HG03442 (cell line): ENCODE measurements around the gene NR3C1.

Experiments
- ATAC-seq: cut with Tn5 transposase; IDR thresholded peaks from one replicate; pipeline ENCODE4 v1.9.1; 2021; ENCODE audit warnings: mild to moderate bottlenecking, moderate library complexity; ENCODE audit not compliant: unreplicated experiment

The NR3C1 gene

DNA sequence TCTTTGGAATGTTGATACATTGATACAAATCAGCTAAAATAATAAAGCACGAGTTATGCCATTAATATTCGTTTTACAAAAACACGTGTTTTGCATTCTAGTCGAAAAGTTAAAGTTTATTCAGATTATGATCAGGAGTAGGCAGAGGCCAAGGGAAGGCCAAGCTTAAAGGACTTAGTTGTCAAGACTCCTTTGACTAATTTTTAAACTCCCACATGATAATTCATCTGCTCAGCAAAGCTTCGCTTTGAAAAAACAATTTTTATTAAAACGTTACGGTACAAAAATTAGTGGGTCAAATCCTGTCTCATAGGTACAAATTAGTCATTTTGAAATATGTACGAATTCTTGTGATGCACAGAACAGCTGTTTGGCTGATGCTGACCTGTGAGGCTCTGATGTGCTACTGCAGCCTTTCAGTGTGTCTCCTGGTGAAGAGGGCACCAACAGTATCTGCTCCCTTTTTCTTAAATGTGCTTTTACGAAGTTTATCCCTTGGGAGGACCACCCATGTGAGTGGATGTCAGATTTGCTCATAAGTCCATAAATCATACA is 23.0 kb upstream of the NR3C1 start:
- ATAC-seq = peak; percentile 66

DNA sequence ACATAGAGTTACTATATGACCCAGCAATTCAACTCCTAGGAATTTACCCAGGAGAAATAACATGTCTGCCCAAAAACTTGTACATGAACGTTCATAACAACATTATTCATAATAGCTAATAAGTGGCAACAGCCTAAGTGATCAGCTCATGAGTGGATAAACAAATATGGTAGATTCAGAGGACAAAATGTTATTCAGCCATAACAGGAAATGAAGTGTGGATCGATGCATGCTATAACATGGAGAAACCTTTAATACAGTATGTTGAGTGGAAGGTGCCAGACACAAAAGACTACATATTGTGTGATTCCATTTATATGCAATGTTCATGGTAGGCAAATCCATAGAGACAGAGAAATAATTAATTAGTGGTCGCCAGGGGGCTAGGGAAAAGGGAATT is 22.3 kb upstream of the NR3C1 start:
- ATAC-seq = no peak

DNA sequence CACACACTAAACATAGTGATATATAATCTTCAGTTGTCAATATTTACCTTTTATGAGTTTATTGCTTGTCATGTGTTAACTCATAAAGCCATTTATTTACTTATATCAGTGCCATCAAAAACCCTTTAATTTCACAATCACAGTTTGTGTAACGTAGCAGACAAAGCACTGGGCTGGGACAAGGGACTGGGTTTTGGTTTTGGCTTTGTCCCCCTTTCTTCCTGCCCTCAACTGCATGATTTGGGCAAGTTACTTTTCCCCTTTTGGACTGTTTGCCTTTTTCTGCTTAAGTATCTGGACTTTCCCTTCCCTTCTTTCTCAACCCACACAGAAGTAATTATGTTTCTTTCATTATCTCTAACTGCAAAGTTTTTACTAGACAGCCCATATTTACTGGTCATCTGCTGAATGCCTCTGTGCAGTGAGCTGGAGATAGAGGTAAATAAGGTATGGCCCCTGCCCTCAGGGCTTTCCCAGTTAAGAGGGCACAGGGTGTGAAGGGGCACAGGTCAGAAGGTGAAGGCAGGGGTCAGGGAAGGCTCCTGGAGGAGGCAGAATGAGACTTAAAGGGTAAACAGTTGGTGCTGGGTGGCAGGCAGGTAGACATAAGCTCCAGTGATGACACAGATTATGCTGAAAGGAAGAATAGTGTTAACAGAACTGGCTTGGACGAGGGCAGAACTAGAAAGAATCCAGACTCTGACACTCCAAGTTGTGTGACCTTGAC is 14.8 kb upstream of the NR3C1 start:
- ATAC-seq = peak; percentile 48

DNA sequence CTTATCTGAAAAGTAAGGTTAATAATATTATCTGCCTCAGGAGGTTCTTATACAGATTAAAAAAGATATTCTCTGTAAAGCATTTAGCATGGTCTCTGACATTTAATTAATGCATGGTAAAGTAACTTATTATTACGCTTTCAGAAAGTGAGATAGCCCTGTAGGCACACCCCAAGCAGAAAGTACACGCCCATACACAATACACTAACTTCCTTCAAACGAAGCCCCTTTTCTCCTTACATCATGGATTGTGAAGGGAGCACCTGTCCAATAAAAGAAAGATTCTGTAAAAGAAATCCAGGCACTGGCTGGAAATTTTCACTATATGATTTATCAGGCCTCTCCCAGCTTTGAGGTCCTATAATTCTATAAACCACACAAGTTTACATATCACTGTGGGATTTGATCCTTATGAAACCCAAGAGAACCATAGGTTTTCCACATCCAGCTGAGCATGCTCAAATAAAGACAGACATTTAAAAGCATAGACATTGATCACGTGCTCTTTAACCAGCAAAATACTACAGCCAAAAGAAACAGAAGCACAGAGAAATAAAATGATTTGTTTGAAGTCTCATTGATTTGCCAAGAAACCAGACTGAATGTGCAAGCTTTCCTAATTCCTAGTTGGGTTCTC is 14.1 kb upstream of the NR3C1 start:
- ATAC-seq = no peak

DNA sequence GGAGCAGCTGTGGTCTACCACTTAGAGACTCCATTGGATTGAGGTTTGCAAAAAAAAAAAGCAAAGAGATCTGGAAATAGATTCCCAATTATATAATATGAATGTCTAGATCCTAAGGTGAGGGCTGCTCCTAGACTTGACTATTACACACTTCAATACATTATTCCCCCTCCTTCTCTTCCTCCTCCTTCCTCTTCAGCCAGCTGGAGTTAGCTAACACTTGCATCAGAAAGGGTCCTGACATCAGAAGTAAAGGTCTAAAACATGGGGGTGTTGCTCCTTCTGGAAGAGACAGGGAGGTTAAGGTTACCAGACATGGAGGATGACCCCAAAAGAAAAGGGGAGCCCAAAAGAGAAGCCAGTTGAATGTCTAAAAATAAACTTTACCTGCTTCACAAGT is 12.9 kb upstream of the NR3C1 start:
- ATAC-seq = no peak

DNA sequence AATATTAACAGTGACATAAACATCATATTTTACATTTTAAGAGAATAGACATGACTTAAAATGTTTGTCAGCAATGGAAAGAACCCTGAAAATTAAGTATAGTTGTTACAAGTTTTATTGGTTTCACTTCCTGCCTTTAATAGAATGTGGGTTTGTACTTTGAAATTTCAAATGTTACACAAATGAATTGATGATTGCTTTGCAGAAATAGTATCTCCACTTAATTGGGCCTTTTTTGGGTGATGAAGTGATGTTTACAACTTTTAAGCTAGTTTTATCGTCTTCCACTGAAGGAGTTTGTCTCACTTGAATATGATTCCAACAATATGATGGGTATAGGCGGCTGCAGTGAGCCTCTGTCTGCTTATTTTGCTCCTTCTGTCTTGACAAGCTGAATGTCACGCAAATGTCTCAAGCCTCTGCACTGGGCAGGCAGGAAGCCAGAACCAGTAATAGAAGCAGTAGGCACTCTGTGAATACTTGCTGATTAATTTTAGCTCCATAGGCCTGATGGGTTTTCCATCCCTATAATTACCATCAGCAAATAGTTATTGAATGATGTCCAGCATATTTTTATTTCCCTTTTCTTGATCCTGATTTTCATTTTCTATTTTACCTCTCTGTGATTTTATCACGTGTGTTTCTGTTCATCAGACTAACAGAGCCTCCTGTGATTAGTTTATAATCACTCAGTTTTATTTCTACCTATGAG is 10.6 kb upstream of the NR3C1 start:
- peak; percentile 65 for ATAC-seq

DNA sequence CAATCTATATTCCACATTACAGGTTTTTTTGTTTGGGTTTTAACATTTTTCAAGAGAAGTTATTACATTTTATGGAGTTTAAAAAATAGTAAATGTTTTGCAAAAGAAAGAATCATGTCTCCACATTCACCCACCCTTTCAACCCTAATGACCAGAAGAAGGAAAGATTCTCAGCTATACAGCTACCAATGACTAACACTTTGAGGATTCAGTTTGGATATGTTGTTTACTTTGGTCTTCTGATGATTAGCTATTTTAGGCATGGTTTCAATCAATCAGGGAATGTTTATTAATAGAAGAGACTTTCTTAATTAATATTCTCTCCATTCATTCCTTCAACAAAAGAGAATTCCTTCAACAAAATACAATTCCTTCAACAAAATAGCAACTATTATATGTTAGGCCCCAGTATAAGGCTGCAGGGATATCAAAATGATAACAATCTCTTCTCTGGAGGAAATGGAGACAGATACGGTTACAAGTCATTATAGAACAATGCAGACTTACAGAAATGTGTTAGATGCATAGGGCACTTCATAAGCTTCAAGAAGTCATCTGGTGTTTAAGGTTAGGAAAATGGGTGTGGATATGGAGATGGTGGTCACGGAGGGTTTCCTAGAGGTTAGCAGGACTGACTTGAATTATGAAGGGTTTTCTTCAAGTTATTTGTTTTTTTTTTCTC is 9.3 kb upstream of the NR3C1 start:
- ATAC-seq = no peak

DNA sequence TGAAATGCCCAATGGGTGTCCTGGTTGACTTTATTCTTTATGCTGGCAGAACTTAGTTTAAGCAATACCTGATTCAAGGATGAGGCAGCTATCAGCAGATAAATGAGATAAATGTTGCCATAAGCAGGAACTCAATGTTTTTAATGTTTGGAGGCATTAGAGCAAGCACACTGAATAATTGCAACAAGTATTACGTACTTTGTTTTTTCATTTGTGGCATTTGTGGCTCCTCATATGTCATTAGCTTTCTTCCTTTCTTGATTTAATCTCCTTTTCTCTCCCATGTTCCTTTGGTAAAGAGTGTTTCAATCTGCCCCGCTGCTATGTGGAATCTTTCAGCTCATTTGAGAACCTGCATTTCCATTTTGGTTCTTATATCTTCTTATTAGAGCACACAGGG is 6.4 kb upstream of the NR3C1 start:
- ATAC-seq = no peak

DNA sequence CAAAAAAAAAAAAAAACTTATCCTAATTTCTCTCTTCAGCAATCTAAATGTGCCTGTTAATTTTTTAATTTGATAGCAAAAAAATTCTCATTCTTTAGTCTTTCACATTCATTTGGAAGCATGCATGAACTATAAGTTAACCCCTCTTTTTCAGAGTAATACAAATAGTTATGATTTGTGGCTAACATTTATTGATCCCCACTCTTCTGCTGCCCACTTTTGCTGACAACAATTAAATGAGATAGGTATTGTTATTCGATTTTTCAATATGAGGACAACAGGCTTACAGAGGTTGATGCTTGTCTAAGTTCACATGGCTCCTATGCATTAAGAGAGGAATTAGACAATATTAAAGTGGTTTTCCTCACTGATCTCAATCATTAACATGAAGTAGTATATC is 2.9 kb upstream of the NR3C1 start:
- no peak for ATAC-seq

DNA sequence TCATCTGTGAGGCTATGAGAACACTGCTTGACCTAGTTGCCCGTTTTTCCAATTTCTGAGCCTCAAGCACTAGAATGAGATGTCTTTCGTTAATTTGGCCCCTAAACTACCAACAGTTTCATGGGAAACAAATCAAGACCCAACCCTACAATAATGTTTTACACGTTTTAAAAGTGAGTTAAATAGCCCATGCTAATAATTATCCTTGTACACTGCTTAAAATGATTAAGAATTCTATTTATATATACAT is 2.3 kb upstream of the NR3C1 start:
- ATAC-seq = no peak

DNA sequence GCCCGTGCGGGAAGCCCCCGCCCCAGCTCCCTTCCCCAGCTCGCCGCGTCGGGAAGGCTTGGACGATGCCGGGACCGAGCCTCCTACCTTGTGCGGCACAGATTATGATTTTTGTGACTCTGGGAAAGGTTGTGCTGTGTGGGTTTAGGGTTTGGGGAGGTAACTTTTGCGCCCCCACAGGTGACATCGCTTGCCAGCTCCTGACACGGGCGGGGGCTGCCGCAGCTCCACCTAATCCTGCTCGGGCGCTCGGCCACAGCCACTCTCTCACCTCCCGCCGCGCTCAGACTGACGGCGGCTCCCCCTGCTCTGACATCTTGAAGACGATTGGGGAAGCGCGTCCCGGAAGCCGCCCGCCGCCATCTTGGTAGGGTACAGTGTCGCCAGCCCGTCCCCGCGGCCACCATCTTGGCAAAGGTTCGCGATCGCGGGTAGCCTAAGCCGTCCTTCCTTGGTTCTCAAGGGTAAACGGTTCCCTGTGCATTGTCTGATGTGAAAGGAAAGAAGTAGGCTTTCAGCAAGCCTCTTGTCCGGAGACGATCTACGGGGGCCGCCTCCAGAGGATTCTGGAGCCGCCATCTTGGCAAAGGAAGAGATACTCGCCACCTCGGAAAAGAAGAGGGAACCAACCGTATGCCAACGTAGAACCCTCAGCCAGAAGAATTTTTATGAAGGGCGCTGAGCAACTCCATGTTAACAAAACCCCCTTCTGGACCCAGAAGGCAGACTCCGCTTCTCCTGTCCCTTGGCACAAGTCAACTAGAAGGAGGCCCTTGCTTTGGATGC is 1.8 kb upstream of the NR3C1 start:
- ATAC-seq = peak; percentile 26

DNA sequence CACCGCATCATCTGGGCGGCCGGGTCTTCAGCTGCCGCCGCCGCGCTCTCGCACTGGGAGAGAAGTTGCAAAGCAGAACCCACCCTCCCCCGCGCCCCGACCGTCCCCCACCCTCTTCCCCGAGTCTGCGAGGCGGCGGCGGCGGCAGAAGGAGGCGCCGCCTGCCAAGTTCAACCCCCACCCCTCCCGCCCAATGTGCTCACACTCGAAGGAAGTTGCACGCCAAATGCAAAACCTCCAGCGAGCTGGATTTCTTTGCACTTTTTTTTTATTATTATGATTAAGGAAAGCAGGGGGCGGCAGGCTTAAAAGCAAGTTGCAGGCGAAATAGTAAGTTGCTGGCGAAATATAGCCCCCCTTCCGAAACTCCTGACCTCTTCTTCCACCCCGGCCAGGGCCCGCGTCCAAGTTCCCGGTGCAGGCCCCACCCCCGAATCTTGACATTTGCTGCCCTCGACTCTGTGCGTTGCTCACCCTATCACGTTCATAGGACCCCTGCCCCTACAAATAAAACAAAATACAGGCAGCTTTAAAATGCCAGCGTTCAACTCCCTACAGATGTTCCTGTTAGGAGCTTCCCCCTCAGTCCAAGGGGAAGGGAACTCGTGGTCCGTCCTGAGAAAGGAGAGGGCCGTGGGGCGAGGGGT is 1.1 kb upstream of the NR3C1 start:
- ATAC-seq = peak; percentile 9

DNA sequence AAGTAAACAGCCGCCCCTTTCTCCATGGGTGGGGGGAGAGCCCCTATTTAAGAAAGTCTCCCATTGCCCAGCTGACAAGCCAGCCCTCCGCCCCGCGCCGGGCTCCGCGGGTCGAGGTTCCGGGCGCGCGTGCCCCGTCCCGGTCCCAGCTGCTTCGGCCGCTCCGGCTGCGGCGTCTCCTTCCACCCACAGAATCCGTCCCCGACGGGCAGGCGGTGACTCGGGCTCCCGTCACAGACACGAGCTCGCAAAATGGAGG is 223 bp downstream of the NR3C1 start:
- no peak for ATAC-seq

DNA sequence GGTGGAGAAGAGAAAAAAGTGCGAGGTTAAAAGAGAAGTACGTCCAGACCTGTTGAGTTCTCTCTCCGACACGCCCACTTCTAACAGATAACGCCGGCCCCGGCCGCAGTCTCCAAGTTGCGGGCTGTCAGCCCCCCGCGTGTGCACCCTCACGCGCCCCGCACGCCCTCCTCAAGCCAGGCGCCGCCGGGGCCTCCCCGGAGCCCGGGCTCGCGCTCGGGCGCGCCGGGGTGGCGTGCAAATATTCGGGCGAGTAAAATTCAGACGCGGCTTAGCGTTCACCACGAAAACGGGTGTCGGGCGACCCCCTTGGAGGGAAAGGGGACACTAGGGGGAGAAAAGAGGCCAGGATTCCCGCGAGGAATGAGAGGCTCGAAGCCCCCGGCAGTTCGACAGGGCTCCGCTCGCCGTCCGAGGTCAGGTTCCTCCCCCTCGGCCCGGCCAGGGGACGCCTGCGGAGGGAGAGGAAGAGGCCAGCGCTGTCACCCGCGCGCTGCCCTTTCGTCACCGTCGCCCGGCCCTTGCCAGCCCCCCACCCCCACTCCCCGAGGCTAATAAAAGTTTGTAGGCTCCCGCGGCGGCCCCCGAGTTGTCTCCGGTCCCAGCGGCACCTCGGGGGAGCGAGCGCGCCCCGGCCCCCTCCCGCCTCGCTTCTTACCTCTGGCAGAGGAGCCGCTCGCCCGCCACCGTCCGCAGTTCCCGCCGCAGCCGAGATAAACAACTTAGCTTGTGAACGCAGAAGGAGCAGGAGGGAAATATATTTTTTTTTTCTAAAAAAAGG is 743 bp downstream of the NR3C1 start:
- no peak for ATAC-seq

DNA sequence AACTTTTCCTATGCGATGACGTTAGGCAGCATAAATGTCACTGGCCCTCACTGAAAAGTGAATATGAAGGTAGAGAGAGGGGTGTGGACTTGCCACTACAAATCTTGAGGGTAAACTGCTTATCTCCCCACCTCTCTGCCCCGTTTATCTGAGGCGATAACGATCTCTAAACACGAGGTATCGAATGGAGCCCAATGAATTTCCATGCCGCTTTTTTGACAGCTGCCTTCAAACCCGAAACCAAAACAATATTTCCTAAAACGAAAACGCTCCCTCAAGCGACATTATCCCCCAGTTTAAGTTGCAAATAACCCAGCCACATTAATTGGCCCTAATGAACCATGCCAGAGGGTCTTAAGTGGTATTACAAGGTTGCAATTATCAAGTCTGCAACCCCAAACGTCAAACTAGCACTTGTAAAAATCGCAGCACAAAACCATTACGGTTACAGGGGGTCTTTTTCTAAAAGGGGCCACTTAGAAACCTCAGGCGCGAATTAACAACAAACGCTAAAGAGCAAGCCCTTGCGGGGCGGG is 1.4 kb downstream of the NR3C1 start:
- no peak for ATAC-seq

DNA sequence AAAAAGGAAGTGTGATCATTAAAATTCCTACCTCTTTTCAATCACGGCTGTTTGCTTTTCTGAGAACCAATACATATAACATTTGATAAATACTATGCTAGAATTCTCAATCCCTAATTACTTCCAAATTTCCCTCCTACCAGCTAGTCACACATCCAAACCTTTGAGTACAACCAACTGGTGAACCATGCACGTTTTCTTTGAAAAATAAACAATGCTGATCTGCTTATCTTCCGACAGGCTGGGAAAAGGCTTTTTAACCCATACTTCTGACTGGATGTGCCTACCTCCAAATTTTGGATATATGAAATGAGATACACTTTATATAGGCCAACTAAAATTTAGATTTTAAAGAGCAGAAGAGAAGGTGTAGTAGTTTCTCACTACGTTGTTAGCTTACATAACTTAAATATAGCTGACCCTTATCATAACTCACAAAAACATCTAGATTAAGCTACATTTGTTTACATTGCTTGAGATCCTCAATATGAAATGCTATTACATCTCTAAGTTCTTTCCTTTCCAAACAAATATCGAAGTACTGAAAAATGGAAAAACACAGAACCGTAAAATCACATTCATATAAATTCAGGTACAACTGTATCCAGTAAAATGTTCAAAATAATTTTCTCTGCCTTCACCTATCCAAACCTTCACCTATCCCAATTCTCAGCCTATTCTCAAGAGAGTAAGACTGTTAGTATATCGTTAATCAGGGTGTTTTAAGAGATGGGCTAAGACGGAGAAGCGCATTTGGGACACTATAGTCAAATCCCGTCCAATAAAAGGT is 2.1 kb downstream of the NR3C1 start:
- ATAC-seq = no peak

DNA sequence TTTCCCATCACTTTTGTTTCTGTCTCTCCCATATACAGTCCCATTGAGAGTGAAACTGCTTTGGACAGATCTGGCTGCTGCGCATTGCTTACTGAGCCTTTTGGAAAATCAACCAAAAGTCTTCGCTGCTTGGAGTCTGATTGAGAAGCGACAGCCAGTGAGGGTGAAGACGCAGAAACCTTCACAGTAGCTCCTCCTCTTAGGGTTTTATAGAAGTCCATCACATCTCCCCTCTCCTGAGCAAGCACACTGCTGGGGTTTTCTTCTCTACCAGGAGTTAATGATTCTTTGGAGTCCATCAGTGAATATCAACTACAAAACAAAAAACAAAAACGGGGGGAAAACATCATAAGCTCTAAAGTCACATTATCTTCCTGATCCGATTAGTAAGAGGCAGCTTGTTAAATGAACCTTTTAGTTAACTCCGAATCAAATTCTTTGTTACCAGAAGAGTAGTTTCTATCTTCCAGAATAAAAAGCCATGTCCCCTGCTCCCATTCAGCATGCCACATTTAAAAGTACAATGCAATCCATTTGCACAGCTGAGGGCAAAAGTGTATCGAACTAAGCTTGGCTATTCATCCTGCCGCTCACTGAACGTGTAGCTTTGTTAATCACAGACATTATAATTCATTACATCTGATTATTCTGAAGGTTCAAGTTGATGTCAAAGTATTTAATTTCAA is 2.8 kb downstream of the NR3C1 start:
- ATAC-seq = no peak
